OCI-LY1 (cell line): ENCODE results near the gene ACSF2.

Experiments used
- H2AFZ ChIP-seq: fragments of 200-600 bp; sonication (generic), shearing (Covaris generic); 2 replicates; pipeline ENCODE4 v1.6.0; 2014; ENCODE audit warnings: antibody characterized with exemption, mild to moderate bottlenecking, low read length
- H3F3A ChIP-seq: fragments of 200-600 bp; sonication (generic), shearing (Covaris generic); 2 replicates; pipeline ENCODE4 v1.6.0; 2014; ENCODE audit warnings: mild to moderate bottlenecking, antibody characterized with exemption, low read length, moderate library complexity; ENCODE audit not compliant: insufficient read depth
- H3K27ac ChIP-seq: fragments of 200-600 bp; sonication (generic); 2 replicates; pipeline ENCODE4 v1.5.1; 2014; ENCODE audit warnings: low read length, mixed run types, mild to moderate bottlenecking, low read depth; ENCODE audit not compliant: poor library complexity, severe bottlenecking
- H3K27me3 ChIP-seq: fragments of 200-600 bp; sonication (generic); 2 replicates; pipeline ENCODE4 v1.6.0; 2014; ENCODE audit warnings: antibody characterized with exemption, mild to moderate bottlenecking, low read length, moderate library complexity; ENCODE audit not compliant: insufficient read depth
- H3K36me3 ChIP-seq: fragments of 200-600 bp; sonication (generic); 2 replicates; pipeline ENCODE4 v1.6.1; 2014; ENCODE audit warnings: mild to moderate bottlenecking, antibody characterized with exemption, low read length, moderate library complexity, mixed read lengths; ENCODE audit not compliant: insufficient read depth
- H3K4me1 ChIP-seq: fragments of 200-600 bp; sonication (generic); 2 replicates; pipeline ENCODE4 v1.5.1; 2014; ENCODE audit warnings: mild to moderate bottlenecking, low read length, moderate library complexity; ENCODE audit not compliant: insufficient read depth, severe bottlenecking
- H3K4me2 ChIP-seq: fragments of 200-600 bp; sonication (generic), shearing (Covaris generic); 2 replicates; pipeline ENCODE4 v1.6.1; 2014; ENCODE audit warnings: low read length
- H3K4me3 ChIP-seq: fragments of 200-600 bp; sonication (generic); 2 replicates; pipeline ENCODE4 v1.5.1; 2014; ENCODE audit warnings: low read length, low read depth, mild to moderate bottlenecking, mixed read lengths; ENCODE audit not compliant: poor library complexity, severe bottlenecking
- H3K79me2 ChIP-seq: fragments of 200-600 bp; shearing (Covaris generic); 2 replicates; pipeline ENCODE4 v1.6.1; 2016; ENCODE audit warnings: mixed run types, low read length, mixed read lengths; ENCODE audit not compliant: insufficient read depth
- H3K9ac ChIP-seq: fragments of 200-600 bp; sonication (generic), shearing (Covaris generic); 2 replicates; pipeline ENCODE4 v1.6.1; 2014; ENCODE audit warnings: mild to moderate bottlenecking, low read length, mixed read lengths
- H3K9me2 ChIP-seq: fragments of 200-600 bp; sonication (generic), shearing (Covaris generic); 2 replicates; pipeline ENCODE4 v1.6.1; 2014; ENCODE audit warnings: low read depth, mild to moderate bottlenecking, low read length, mixed read lengths
- H3K9me3 ChIP-seq: fragments of 200-600 bp; shearing (Covaris generic); 2 replicates; pipeline ENCODE4 v1.6.1; 2014; ENCODE audit warnings: low read length, mixed read lengths
- H4K20me1 ChIP-seq: fragments of 200-600 bp; sonication (generic), shearing (Covaris generic); 2 replicates; pipeline ENCODE4 v1.6.0; 2016; ENCODE audit warnings: mild to moderate bottlenecking, low read length; ENCODE audit not compliant: insufficient read depth
- EZH2 ChIP-seq: fragments of 200-600 bp; sonication (generic), shearing (Covaris generic); IDR thresholded peaks from 2 replicates; pipeline ENCODE4 v1.8.0; 2017; ENCODE audit warnings: borderline replicate concordance, mixed run types, mild to moderate bottlenecking, antibody characterized with exemption, low read length, moderate library complexity, mixed read lengths
- TF ChIP-seq, protein P1 (sequence below): fragments of 200-600 bp; sonication (generic), shearing (Covaris generic); IDR thresholded peaks from 2 replicates; pipeline ENCODE4 v1.5.1; 2017; ENCODE audit warnings: mild to moderate bottlenecking, antibody characterized with exemption, low read length, moderate library complexity, mixed read lengths

Gene ACSF2

DNA sequence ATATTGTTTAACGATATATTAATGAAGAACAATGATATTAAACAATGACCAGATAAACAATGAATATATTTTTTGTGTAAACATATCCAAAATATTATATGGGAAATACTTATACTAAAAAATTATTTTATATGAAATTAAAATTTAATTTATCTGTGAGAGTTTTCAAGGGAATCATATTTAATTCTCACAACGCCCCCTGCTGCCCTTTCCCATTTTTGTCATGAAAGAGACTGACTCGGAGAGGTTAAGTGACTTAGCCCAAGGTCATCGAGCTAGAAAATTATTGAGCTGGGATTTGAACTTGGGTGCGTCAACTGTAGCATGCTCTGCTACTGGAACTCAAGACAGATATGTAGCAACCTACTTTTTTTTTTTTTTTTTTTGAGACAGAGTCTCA is 75.0 kb downstream of the ACSF2 start:
- H3K36me3 ChIP-seq, result no peaks in the 10 kb centered on the region
- H2AFZ ChIP-seq, result no peak overlapping the region
- no peak overlapping the region for H3K4me3 ChIP-seq
- H3F3A ChIP-seq, result no peaks in the 10 kb centered on the region
- no peaks in the 10 kb centered on the region for H4K20me1 ChIP-seq
- no peaks in the 10 kb centered on the region for H3K9me3 ChIP-seq
- TF ChIP-seq, protein P1, sequence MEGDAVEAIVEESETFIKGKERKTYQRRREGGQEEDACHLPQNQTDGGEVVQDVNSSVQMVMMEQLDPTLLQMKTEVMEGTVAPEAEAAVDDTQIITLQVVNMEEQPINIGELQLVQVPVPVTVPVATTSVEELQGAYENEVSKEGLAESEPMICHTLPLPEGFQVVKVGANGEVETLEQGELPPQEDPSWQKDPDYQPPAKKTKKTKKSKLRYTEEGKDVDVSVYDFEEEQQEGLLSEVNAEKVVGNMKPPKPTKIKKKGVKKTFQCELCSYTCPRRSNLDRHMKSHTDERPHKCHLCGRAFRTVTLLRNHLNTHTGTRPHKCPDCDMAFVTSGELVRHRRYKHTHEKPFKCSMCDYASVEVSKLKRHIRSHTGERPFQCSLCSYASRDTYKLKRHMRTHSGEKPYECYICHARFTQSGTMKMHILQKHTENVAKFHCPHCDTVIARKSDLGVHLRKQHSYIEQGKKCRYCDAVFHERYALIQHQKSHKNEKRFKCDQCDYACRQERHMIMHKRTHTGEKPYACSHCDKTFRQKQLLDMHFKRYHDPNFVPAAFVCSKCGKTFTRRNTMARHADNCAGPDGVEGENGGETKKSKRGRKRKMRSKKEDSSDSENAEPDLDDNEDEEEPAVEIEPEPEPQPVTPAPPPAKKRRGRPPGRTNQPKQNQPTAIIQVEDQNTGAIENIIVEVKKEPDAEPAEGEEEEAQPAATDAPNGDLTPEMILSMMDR, result peak; percentile 37
- no peak for TF ChIP-seq EZH2
- H3K27me3 ChIP-seq, result no peaks in the 10 kb centered on the region; the same call in 1 of the 2 replicates
- H3K27ac ChIP-seq, result no peak overlapping the region
- H3K9me2 ChIP-seq, result no peaks in the 10 kb centered on the region
- H3K4me1 ChIP-seq, result no peaks in the 10 kb centered on the region
- H3K79me2 ChIP-seq, result no peaks in the 10 kb centered on the region
- H3K9ac ChIP-seq, result no peak overlapping the region
- no peak overlapping the region for H3K4me2 ChIP-seq

DNA sequence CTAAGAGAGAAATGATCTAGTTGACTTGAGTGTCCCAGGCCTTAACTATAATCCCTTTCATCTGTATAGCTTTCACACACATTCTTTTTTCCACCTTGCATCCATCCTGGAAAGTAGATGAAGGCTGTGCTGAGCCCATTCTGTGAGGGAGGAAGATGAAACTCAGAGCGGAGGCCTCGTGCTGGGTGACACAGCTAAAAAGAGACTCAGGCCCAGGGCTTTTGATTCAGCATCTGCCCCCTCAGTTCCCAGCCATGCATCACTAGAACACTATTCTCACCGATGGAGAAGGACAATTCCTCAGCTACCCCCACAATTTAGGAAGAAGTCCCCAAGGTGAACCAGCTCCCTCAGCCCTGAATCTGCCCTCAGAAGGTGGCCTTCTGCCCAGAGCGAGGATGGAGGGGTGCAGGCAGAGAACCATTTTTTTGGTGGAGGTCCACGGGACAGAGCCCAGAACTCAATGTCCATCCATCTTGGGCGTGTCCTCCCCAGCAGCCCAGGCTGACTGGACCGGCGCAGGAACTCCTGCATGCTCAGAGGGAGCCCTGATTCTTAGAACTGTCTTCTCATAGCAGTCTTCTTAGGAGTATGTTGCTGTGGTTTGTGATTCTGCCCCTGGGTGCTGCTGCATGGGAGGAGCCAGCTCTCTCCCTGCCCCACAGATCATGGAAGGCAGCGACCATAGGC is 76.4 kb downstream of the ACSF2 start:
- no peaks in the 10 kb centered on the region for H3K36me3 ChIP-seq
- H3K27ac ChIP-seq, result no peak overlapping the region
- TF ChIP-seq, protein P1, result no peak
- no peak for TF ChIP-seq EZH2
- peaks cover under 1% of the 10 kb centered on the region; the same call in 1 of the 2 replicates for H3K27me3 ChIP-seq
- no peaks in the 10 kb centered on the region for H3F3A ChIP-seq
- H4K20me1 ChIP-seq, result no peaks in the 10 kb centered on the region
- no peaks in the 10 kb centered on the region for H3K9me3 ChIP-seq
- H3K4me1 ChIP-seq, result no peaks in the 10 kb centered on the region
- no peak overlapping the region for H2AFZ ChIP-seq
- H3K4me2 ChIP-seq, result no peak overlapping the region
- no peaks in the 10 kb centered on the region for H3K9me2 ChIP-seq
- H3K79me2 ChIP-seq, result no peaks in the 10 kb centered on the region
- H3K4me3 ChIP-seq, result no peak overlapping the region
- H3K9ac ChIP-seq, result no peak overlapping the region

DNA sequence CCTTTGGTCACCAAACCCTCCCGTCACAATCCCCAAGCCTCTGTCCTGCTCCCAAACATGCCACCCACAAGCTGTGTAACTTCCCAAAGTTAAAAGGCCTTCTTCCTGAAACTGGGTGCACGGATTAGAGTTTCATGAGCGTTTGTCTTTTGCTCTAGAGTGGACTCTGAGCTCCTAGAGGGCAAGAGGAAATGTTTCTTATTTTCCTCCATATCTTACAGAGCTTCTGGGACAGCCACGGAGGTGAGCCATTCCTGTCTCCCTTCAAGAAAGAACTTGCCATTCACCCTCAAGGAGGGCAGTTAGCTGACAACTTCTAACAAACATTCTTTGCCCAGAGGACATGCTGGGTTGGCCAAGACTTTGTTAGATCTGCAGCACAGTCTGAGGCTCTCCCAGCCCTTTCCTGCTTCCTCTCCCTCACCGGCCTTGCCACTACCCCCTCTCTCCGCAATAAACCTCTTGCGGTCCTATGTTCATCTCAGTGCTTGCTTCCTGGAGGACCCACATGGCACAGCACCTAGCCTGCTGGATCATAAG is 79.6 kb downstream of the ACSF2 start:
- Histone ChIP-seq H2AFZ (no peak overlapping the region), H3K4me2 (no peak overlapping the region), H3K27ac (no peak overlapping the region), H3K27me3 (peaks cover 5% of the 10 kb centered on the region; the same call in 1 of the 2 replicates), H4K20me1 (no peaks in the 10 kb centered on the region), H3K4me3 (no peak overlapping the region), H3F3A (no peaks in the 10 kb centered on the region), H3K9ac (no peak overlapping the region), H3K79me2 (no peaks in the 10 kb centered on the region), H3K4me1 (peaks cover 7% of the 10 kb centered on the region), H3K9me3 (no peaks in the 10 kb centered on the region), H3K36me3 (no peaks in the 10 kb centered on the region), H3K9me2 (no peaks in the 10 kb centered on the region)
- TF ChIP-seq, protein P1, result no peak
- no peak for TF ChIP-seq EZH2
